Stomach (tissue), 4 donors: ENCODE measurements around the gene SMCHD1.

ENCODE experiments used
- EP300 ChIP-seq: sonication (generic); formaldehyde crosslinking; IDR thresholded peaks from one replicate; pipeline ENCODE4 v1.6.1; 2017; ENCODE audit warnings: antibody characterized with exemption
- POLR2A ChIP-seq, 4 donors: fragments of 450-650 bp; IDR thresholded peaks; one replicate each; pipeline ENCODE4 v1.6.1; 2016; ENCODE audit warnings: antibody characterized with exemption in 4 of 4, control low read depth in 2 of 4, mild to moderate bottlenecking in 1 of 4, moderate library complexity in 1 of 4
- POLR2AphosphoS5 ChIP-seq, 3 donors: sonication (generic); formaldehyde crosslinking; IDR thresholded peaks; one replicate each; pipeline ENCODE4 v1.6.1; 2016; ENCODE audit warnings: antibody characterized with exemption in 3 of 3
- TF ChIP-seq, protein P1 (sequence below), 7 experiments: fragments of 450-650 bp in 4 of 7; fragments of 200-600 bp in 3 of 7; sonication (generic) in 3 of 7; IDR thresholded peaks; one replicate each; pipeline ENCODE4 v1.5.1; 2016 to 2019; ENCODE audit warnings: antibody characterized with exemption in 7 of 7, control low read depth in 2 of 7, mild to moderate bottlenecking in 1 of 7

- TF ChIP-seq, protein P1, sequence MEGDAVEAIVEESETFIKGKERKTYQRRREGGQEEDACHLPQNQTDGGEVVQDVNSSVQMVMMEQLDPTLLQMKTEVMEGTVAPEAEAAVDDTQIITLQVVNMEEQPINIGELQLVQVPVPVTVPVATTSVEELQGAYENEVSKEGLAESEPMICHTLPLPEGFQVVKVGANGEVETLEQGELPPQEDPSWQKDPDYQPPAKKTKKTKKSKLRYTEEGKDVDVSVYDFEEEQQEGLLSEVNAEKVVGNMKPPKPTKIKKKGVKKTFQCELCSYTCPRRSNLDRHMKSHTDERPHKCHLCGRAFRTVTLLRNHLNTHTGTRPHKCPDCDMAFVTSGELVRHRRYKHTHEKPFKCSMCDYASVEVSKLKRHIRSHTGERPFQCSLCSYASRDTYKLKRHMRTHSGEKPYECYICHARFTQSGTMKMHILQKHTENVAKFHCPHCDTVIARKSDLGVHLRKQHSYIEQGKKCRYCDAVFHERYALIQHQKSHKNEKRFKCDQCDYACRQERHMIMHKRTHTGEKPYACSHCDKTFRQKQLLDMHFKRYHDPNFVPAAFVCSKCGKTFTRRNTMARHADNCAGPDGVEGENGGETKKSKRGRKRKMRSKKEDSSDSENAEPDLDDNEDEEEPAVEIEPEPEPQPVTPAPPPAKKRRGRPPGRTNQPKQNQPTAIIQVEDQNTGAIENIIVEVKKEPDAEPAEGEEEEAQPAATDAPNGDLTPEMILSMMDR (IDR thresholded peaks at IDR 0.05), result no peak
- no peak for TF ChIP-seq POLR2AphosphoS5 (IDR thresholded peaks at IDR 0.05)
- TF ChIP-seq POLR2A (IDR thresholded peaks at IDR 0.05), result no peak
- no peak for TF ChIP-seq EP300
Observed at GRCh38 chr18:2672410-2672809, 16.9 kb downstream of the SMCHD1 start.
